GM20000 (cell line): ENCODE measurements around the gene RNF150.

Experiments
- DNase-seq: peaks from one replicate; pipeline ENCODE4 v3.0.0; 2012; ENCODE audit warnings: low spot score
- CTCF ChIP-seq: IDR thresholded peaks from 2 replicates; pipeline ENCODE4 v1.5.1; 2012; ENCODE audit warnings: mild to moderate bottlenecking, control low read depth; ENCODE audit errors: extremely low read depth, missing control alignments

RNF150 gene

GRCh38 chr4:141099326-141099725 is 33.9 kb downstream of the RNF150 start:
- no peak for DNase-seq

GRCh38 chr4:141098163-141098562 is 35.1 kb downstream of the RNF150 start:
- no peak for TF ChIP-seq CTCF
- DNase-seq: no peak

More at GRCh38 chr4:141099326-141099725, 33.9 kb downstream of the RNF150 start:
- no peak for TF ChIP-seq CTCF

GRCh38 chr4:141090473-141090872 is 42.8 kb downstream of the RNF150 start:
- TF ChIP-seq CTCF: no peak

GRCh38 chr4:141081921-141082395 is 51.3 kb downstream of the RNF150 start:
- DNase-seq: no peak
- TF ChIP-seq CTCF: no peak

More at GRCh38 chr4:141090473-141090872, 42.8 kb downstream of the RNF150 start:
- no peak for DNase-seq

GRCh38 chr4:141080668-141081067 is 52.6 kb downstream of the RNF150 start:
- no peak for TF ChIP-seq CTCF
- no peak for DNase-seq

- DNase-seq: no peak
- TF ChIP-seq CTCF: no peak
These were observed 53.8 kb downstream of the RNF150 start for GRCh38 chr4:141079393-141079930.

GRCh38 chr4:141078871-141079270 is 54.4 kb downstream of the RNF150 start:
- no peak for DNase-seq
- no peak for TF ChIP-seq CTCF
